ENCODE results near the gene WASHC2A. TPM values are rescaled to one million over a fixed set of nuclear protein-coding genes. Genes with fewer than 3 reads are reported as not detected.
A peak's percentile ranks its signal among the peaks of the same experiment; 100 is the strongest.
"Not testable (repeated sequence)": the region's sequence is repeated elsewhere in the genome, so short reads cannot be mapped to it uniquely, and the experiment has no call there.

The WASHC2A gene
- total RNA-seq, 4 donors from 2014 or later, result 53.7 to 74.8 (median 61.3) TPM

DNA sequence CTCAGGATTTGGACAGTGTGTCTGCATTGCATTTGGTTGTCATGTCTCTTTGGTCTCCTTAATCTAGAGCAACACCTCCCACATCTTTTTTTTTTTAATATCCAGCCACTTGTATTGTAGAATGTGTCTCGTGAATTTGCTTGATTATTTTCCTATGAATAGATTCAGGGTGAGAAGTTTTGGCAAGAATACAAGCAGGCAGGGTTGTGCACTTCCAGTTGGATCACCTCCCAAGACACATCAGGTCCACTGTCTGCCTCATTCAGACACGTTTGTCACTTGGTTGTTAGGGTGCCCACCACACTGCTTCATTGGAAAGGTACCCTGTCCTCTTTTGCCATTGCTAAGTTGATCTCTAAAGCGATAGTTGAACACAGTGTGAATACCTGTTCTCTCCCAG, 30.9 kb downstream of the WASHC2A start:
- 85 to 100% methylated on average over 1 to 3 of the region's 3 CpGs for WGBS, 2 donors (ENCODE audit: low coverage in 1 of 2)
- intact Hi-C loops (cut with DNase I; ENCODE audit: low total_unique reads); DNase-seq; H3K27me3 ChIP-seq; in situ Hi-C loops (cut with MboI; ENCODE audit: low pct_ligation_motif_present in 1 of 4, low pct_unique_long_range_greater_than_20kb in 1 of 4, low sequenced_read_pairs in 3 of 4); H3K4me1 ChIP-seq; H3K4me3 ChIP-seq; H3K27ac ChIP-seq; H3K36me3 ChIP-seq; H3K9me3 ChIP-seq: not testable (repeated sequence)

- H3K27me3 ChIP-seq; H3K36me3 ChIP-seq; in situ Hi-C loops (cut with MboI; ENCODE audit: low pct_ligation_motif_present in 1 of 4, low pct_unique_long_range_greater_than_20kb in 1 of 4, low sequenced_read_pairs in 3 of 4); H3K27ac ChIP-seq; intact Hi-C loops (cut with DNase I; ENCODE audit: low total_unique reads); DNase-seq; H3K4me3 ChIP-seq; H3K4me1 ChIP-seq; H3K9me3 ChIP-seq: not testable (repeated sequence)
- 86 to 89% methylated on average over 5 to 9 of the region's 9 CpGs for WGBS, 2 donors (ENCODE audit: low coverage in 1 of 2)
Measured at GRCh38 chr10:50101139-50101582, 33.4 kb downstream of the WASHC2A start.

GRCh38 chr10:50101747-50102146, 34.0 kb downstream of the WASHC2A start:
- H3K4me3 ChIP-seq; H3K27me3 ChIP-seq; H3K4me1 ChIP-seq; DNase-seq; in situ Hi-C loops (cut with MboI; ENCODE audit: low pct_ligation_motif_present in 1 of 4, low pct_unique_long_range_greater_than_20kb in 1 of 4, low sequenced_read_pairs in 3 of 4); intact Hi-C loops (cut with DNase I; ENCODE audit: low total_unique reads); H3K27ac ChIP-seq; H3K9me3 ChIP-seq; H3K36me3 ChIP-seq: not testable (repeated sequence)
- 100% methylated on average over 3 of the region's 3 CpGs; no CpG with 5 or more reads in 1 of the 2 donors for WGBS, 2 donors (ENCODE audit: low coverage in 1 of 2)

GRCh38 chr10:50102267-50102666, 34.5 kb downstream of the WASHC2A start:
- H3K9me3 ChIP-seq; H3K4me1 ChIP-seq; H3K27ac ChIP-seq; in situ Hi-C loops (cut with MboI; ENCODE audit: low pct_ligation_motif_present in 1 of 4, low pct_unique_long_range_greater_than_20kb in 1 of 4, low sequenced_read_pairs in 3 of 4); H3K27me3 ChIP-seq; DNase-seq; intact Hi-C loops (cut with DNase I; ENCODE audit: low total_unique reads); H3K36me3 ChIP-seq; H3K4me3 ChIP-seq: not testable (repeated sequence)
- WGBS, 2 donors (ENCODE audit: low coverage in 1 of 2), result 57% methylated on average over 5 of the region's 5 CpGs; no CpG with 5 or more reads in 1 of the 2 donors

GRCh38 chr10:50108999-50109698, 41.4 kb downstream of the WASHC2A start:
- WGBS, 2 donors (ENCODE audit: low coverage in 1 of 2), result 90 to 97% methylated on average over 7 of the region's 7 CpGs
- H3K36me3 ChIP-seq; in situ Hi-C loops (cut with MboI; ENCODE audit: low pct_ligation_motif_present in 1 of 4, low pct_unique_long_range_greater_than_20kb in 1 of 4, low sequenced_read_pairs in 3 of 4); DNase-seq; intact Hi-C loops (cut with DNase I; ENCODE audit: low total_unique reads); H3K27ac ChIP-seq; H3K4me1 ChIP-seq; H3K9me3 ChIP-seq; H3K27me3 ChIP-seq; H3K4me3 ChIP-seq: not testable (repeated sequence)

GRCh38 chr10:50112419-50113112, 44.8 kb downstream of the WASHC2A start:
- in situ Hi-C loops (cut with MboI; ENCODE audit: low pct_ligation_motif_present in 1 of 4, low pct_unique_long_range_greater_than_20kb in 1 of 4, low sequenced_read_pairs in 3 of 4); H3K4me1 ChIP-seq; H3K36me3 ChIP-seq; DNase-seq; H3K4me3 ChIP-seq; H3K27me3 ChIP-seq; H3K9me3 ChIP-seq; intact Hi-C loops (cut with DNase I; ENCODE audit: low total_unique reads); H3K27ac ChIP-seq: not testable (repeated sequence)
- WGBS, 2 donors (ENCODE audit: low coverage in 1 of 2), result 84 to 90% methylated on average over 3 to 6 of the region's 9 CpGs

- in situ Hi-C loops (cut with MboI; ENCODE audit: low pct_ligation_motif_present in 1 of 4, low pct_unique_long_range_greater_than_20kb in 1 of 4, low sequenced_read_pairs in 3 of 4); H3K36me3 ChIP-seq; H3K27me3 ChIP-seq; H3K4me1 ChIP-seq; H3K4me3 ChIP-seq; DNase-seq; H3K9me3 ChIP-seq; intact Hi-C loops (cut with DNase I; ENCODE audit: low total_unique reads); H3K27ac ChIP-seq: not testable (repeated sequence)
- 94% methylated on average over 2 of the region's 2 CpGs; no CpG with 5 or more reads in 1 of the 2 donors for WGBS, 2 donors (ENCODE audit: low coverage in 1 of 2)
Measured at GRCh38 chr10:50126765-50127164, 59.0 kb downstream of the WASHC2A start.

GRCh38 chr10:50127770-50128292, 60.1 kb downstream of the WASHC2A start:
- H3K27me3 ChIP-seq; H3K4me3 ChIP-seq; H3K36me3 ChIP-seq; in situ Hi-C loops (cut with MboI; ENCODE audit: low pct_ligation_motif_present in 1 of 4, low pct_unique_long_range_greater_than_20kb in 1 of 4, low sequenced_read_pairs in 3 of 4); H3K4me1 ChIP-seq; H3K9me3 ChIP-seq; H3K27ac ChIP-seq; intact Hi-C loops (cut with DNase I; ENCODE audit: low total_unique reads): not testable (repeated sequence)
- peak; percentile 8 for DNase-seq
- WGBS, 2 donors (ENCODE audit: low coverage in 1 of 2), result 42 to 63% methylated on average over 2 of the region's 5 CpGs

- WGBS, 2 donors (ENCODE audit: low coverage in 1 of 2), result 70% methylated on average over 7 of the region's 8 CpGs; no CpG with 5 or more reads in 1 of the 2 donors
- not testable (repeated sequence) for DNase-seq
Measured at GRCh38 chr10:50131245-50131965, 63.7 kb downstream of the WASHC2A start.

DNA sequence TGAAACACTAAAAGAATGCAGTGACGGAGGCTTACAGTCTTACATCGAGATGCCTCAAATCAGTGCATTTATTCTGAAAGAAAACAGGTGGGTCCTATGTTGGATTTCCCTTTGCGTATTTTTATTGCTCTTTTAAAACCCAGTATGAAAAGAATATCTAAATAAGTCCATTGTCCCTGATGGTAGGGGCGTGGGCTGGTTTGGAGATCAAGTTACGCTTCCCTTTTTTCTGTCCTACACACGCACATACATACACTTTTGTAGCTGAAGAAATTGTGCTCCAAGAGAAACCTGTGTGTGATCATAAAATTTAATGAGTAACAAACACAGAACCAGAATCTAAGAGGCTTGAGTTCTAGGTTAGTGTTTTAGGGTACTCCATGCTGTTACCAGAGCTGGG, 64.6 kb downstream of the WASHC2A start:
- 67 to 77% methylated on average over 6 of the region's 6 CpGs for WGBS, 2 donors (ENCODE audit: low coverage in 1 of 2)
- H3K36me3 ChIP-seq; H3K4me3 ChIP-seq; H3K4me1 ChIP-seq; in situ Hi-C loops (cut with MboI; ENCODE audit: low pct_ligation_motif_present in 1 of 4, low pct_unique_long_range_greater_than_20kb in 1 of 4, low sequenced_read_pairs in 3 of 4); H3K27ac ChIP-seq; H3K9me3 ChIP-seq; intact Hi-C loops (cut with DNase I; ENCODE audit: low total_unique reads); H3K27me3 ChIP-seq; DNase-seq: not testable (repeated sequence)

More at GRCh38 chr10:50131245-50131965, 63.7 kb downstream of the WASHC2A start:
- H3K4me1 ChIP-seq; in situ Hi-C loops (cut with MboI; ENCODE audit: low pct_ligation_motif_present in 1 of 4, low pct_unique_long_range_greater_than_20kb in 1 of 4, low sequenced_read_pairs in 3 of 4); H3K4me3 ChIP-seq; H3K9me3 ChIP-seq; H3K36me3 ChIP-seq; intact Hi-C loops (cut with DNase I; ENCODE audit: low total_unique reads); H3K27me3 ChIP-seq; H3K27ac ChIP-seq: not testable (repeated sequence)
